Epidermal melanocyte (primary cell): ENCODE data around the gene SIRT6.
A peak's percentile ranks its signal among the peaks of the same experiment; 100 is the strongest.
"Not testable (repeated sequence)": the region's sequence is repeated elsewhere in the genome, so short reads cannot be mapped to it uniquely, and the experiment has no call there.

Source experiments
- DNase-seq: peaks from one replicate; pipeline ENCODE4 v3.0.0; 2011; ENCODE audit warnings: low spot score; ENCODE audit not compliant: insufficient read length

SIRT6 gene

DNA sequence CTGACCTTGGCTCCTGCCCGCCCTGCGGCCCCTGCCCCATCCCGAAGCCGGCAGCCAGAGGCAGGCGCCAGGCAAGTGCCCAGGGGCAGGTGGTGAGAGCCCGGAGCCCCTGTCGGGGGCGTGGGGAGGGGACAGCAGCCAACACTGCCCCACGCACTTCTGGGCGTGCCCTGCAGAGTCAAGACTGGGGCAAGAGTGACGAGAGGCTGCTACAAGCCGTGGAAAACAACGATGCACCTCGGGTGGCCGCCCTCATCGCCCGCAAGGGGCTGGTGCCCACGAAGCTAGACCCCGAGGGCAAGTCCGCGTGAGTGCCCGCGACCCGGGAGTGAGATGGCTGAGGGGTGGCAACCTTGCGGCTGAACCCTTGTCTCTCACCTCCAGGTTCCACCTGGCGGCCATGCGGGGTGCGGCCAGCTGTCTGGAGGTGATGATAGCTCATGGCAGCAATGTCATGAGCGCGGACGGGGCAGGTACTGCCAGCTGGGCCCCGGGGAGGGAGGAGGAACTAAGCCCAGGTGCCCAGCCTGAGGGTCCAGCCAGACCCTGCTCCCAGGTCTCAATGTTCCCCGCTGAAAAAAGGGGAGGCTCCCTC lies 17.4 kb upstream of the SIRT6 start:
- DNase-seq = no peak

DNA sequence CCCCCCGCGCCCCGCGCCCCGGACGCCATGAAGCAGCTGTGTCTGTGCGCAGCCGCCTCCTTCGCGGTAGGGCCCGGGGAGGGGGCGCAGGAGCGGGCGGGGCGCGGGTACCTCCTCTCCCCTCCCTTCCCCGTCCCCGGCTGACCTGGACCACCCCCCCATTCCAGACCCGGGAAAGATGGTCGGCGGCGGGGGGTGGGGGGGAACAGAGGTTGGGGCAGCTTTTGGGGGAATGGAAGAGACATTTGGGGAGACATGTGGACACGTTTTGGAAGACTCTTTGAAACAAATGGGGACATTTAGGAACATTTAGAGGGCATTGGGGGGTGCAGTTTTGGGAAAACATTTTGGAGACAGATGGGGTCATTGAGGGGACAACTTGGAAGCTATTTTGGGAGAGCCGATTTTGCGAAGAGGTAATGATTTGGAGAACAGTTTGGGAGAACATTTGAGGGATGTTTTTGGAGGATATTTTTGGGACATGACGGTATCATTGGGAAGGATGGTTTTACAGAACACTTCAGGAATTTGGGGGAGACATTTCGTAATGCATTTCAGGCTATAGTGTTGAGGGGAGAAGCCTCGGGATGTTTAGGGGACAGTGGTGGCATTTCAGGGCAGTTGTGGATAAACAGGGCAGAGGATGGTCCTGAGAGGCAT lies 16.2 kb upstream of the SIRT6 start:
- DNase-seq = no peak

DNA sequence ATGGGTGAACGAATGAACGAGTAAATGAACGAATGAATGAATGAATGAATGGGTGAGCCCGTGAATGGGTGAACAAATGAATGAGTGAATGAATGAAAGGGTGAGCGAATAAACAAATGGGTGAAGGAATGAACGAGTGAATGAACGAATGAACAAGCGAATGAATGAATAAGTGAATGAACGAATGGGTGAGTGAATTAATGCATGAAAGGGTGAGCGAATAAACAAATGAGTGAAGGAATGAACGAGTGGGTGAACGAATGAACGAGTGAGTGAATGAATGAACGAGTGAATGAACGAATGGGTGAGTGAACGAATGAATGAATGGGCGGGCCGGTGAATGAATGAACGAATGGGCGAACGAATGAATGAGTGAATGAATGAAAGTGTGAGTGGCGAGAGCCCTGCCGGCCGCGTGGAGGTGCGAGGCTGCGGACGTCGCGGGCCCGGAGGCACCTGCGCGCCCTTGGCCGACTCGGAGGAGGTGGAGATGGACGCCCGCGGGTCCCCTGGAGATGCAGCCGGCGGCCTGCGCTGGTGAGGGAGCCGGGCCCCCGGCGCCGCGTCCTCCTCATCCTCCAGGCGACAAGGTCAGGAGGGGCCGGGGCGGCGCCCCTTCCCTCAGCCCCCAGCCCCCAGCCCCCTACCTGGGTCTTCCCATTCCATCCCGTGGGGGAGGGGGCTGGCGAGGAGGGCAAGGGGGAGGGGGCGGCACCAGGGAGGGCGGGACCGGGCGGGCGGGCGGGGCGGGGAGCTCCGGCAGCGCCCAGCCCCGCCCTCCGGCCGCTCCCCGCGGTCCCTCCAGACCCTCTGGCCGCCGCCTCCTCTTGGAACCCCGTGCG lies 15.5 kb upstream of the SIRT6 start:
- DNase-seq = no peak

DNA sequence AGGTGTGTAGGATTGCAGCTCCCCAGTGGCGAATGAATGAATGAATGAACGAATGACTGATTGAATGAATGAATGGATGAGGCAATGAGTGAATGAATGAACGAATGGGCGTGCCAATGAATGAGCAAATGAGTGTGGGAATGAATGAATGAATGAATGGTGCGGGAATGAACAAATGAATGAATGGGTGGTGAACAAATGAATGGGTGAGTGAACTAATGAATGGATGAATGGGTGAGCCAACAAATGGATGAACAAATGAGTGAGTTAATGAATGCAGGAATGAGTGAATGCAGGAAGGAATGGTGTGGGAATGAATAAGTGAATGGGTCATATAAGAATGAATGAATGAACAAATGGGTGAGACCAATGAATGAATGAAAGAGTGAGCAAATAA lies 14.9 kb upstream of the SIRT6 start:
- no peak for DNase-seq

DNA sequence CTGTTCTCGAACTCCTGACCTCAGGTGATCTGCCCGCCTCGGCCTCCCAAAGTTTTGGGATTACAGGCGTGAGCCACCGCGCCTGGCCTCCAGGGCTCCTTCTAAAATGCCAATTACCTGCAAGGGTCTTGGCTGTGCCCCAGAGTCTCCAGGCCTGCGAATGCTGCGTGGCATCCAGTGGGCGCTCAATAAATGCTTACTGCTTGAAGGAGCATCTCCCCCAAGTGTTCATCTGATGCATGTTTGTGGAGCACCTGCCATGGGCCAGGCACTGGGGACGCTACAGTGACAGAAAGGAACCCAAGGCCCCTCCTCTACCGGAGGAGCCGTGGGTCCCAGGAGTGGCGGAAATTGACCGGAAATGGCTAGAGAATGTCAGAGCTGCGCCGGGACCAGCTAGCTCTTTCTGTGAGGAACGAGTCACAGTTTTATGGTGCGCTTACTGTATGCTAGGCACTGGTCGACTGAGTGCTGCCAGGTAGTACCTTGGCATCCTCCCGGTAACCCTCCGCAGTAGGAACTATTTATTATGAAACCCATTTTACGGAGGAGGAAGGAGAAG lies 14.3 kb upstream of the SIRT6 start:
- DNase-seq = no peak

DNA sequence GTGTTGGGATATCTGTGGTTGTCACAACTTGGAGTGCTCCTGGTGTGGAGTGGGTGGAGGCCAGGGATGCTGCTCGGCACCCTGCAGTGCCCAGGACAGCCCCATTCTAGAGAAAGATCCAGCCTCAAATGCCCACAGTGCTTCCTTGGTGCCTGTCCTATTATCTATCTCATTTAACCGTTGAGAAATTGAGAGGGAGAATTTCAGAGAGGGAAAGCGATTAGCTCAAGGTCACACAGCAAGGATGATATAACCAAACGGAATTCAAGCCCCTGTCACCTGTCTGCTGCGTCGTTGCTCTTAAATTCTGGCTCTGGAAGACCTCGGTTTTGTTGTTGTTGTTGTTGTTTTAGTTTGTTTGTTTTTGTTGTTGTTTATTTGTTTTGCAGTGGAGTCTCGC lies 13.6 kb upstream of the SIRT6 start:
- no peak for DNase-seq

DNA sequence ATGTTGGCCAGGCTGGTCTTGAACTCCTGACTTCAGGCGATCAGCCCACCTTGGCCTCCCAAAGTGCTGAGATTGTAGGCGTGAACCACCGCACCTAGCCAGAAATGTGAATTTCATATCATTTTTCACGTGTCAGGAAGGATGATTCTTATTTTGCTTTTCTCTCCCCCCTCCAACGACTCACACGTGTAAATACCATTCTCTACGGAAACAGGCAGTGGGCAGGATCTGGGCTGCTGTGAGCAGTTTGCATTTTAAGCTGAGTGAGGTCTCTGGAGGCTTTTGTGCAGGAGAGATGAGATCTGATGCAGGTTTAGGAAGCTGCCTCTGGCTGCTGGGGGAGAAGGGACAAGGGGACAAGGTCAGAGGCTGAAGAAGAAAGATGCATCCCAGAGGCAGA lies 12.0 kb upstream of the SIRT6 start:
- DNase-seq = no peak

DNA sequence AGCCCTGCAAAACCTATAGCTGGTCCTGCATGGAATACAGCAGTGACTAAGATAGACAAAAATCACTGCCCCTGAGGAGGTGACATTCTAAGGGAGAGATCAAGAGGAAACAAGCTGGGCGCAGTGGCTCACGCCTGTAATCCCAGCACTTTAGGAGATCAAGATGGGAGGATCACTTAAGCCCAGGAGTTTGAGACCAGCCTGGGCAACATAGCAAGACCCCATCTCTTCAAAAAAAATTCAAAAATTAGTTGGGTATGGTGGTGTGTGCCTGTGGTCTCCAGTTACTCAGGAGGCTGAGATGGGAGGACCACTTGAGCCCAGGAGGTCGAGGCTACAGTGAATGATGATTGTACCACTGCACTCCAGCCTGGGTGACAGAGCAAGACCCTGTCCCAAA lies 10.2 kb upstream of the SIRT6 start:
- not testable (repeated sequence) for DNase-seq

DNA sequence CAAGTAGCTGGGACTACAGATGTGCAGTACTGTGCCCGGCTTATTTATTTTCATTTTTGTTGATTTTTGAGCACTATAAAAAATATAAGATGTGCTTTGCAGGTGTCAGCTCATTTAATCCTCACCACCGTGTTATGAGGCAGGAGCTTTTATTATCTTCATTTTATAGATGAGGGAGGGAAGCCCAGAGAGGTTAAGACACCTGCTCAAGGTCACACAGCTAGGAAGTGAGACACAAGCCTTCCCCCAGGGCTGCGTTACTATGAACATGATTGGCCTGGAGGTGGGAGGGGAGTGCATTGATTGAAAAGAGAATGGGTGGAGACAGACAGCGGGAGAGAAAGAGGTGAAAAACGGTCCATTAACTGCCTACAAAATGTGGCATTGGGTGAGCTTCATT lies 7.3 kb upstream of the SIRT6 start:
- no peak for DNase-seq

DNA sequence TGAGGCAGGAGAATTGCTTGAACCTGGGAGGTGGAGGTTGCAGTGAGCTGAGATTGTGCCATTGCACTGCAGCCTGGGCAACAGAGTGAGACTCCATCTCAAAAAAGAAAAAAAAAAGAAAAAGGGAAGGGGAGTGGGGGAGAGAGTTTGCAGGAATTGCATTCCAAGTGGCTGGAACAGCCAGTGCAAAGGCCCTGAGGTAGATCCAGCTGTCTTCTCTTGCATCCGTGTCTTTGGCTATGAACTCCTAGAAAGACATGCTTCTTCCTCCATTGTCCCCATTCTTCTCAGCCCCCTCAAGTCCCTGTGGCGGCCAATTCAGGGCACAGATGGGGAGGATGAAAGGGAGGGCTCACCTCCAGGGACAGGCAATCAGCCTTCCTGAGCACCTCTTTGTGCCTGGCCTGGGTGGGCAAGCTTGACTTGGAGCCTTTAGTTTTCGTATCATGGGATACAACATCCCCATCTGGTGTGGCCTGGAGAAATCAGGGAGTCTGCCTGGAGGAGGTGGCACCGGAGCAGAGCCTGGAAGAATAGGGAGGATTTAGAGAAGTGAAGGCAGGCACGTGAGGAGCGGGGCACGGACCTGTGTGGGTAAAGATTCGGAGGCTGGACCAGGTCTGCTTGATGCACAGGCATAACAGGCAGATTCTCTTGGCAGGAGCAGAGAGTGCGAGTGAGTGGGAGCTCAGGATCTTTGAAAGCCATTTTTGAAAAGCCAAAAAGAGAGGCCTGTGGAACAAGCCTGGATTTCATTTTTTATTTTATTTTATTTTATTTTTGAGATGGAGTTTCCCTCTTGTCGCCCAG lies 5.2 kb upstream of the SIRT6 start:
- DNase-seq = no peak

DNA sequence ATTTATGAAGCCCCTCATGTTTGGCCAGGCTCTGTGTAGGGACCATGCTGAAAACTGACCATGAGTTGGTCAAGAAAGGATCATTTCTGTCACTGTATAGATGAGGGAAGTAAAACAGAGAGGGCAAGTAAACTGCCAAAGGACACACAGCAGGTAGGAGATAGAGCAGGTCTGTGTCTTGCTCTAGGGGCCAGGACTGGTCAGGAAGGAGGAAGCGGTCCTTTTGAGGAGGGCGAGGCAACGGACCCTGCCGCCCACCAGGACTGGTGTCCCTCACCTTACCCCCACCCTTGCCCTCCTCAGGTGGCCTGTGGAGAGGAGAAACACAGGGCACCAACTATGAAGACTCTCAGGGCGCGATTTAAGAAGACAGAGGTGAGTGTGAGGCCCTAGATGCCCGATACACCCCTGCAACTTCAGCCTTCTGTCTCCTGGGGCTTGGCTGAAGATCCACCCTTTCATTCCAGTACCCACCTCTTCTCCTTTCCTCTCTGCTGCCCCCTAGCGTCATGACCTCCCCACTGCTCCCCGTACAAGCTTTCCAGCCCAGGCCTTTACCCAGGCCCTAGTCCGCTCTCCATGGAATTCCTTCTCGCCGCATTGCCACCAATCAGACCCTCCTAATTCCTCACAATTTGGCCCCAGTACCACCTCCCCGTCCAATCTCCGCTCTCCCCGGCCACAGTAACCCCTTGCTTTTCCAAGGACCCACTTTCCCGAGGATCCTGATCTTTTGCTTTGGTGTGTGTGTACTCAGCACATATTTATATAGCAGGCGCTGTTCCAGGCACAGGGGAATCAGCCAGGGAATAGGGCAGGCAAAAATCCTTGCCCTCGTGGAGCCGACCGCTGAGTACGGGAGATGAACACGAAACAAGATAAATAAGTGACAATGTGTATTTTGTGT lies 4.0 kb upstream of the SIRT6 start:
- DNase-seq = peak; percentile 77

DNA sequence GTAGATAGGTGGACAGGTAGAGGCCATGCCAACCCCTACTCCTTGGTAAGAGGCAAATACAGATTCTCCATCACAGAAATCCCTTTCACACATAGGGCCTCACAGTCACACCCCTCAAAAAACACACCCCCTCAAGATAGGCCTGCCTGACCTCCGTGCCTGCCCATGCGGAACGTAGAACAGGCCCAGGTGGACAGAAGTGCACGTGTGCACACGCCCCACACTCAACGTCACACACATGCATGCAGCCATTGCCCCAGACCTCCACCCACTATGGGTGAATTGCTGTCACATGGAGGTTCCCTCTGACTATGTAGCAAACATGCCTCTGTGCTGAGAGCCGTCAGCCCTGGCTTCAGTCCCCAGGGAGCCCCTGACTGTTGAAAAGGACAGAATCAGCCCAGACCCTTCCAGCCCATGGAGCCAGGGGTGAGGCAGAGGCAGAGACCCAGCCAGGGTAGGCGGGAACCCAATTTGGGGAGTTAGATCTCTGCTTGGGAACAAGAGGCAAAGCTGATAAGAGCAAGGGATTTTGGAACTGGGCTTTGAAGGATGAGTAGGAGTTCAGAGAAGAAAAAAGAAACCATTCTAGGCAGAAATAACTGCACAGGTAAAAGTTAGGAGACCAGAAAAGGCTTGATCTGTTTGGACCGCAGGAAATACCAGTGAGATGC lies 3.2 kb upstream of the SIRT6 start:
- no peak for DNase-seq

DNA sequence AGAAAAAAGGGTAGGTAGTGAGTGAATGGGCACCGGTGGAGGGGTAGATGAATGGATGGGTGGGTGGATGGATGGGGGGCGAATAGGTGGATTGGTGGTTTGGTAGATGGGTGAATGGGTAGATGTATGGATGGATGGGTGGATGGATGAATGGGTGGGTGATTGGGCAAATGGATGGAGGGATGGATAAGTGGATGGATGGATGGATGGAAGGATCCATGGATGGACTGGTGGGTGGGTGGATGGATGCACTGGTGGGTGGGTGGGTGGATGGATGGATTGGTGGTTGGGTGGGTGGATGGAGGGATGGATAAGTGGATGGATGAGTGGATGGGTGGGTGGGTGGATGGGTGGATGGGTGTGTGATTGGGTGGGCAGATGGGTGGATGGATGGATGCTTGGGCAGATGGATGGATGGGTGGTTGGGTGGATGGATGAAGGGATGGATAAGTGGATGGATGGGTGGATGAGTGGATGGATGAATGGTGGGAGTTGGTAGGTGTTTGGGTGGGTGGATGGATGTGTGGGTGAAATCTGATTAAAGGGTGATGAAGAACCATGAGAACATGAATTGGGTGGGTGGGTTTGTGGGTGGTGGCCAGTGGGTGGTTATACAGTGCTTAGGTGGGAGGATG lies 2.5 kb upstream of the SIRT6 start:
- DNase-seq = no peak

DNA sequence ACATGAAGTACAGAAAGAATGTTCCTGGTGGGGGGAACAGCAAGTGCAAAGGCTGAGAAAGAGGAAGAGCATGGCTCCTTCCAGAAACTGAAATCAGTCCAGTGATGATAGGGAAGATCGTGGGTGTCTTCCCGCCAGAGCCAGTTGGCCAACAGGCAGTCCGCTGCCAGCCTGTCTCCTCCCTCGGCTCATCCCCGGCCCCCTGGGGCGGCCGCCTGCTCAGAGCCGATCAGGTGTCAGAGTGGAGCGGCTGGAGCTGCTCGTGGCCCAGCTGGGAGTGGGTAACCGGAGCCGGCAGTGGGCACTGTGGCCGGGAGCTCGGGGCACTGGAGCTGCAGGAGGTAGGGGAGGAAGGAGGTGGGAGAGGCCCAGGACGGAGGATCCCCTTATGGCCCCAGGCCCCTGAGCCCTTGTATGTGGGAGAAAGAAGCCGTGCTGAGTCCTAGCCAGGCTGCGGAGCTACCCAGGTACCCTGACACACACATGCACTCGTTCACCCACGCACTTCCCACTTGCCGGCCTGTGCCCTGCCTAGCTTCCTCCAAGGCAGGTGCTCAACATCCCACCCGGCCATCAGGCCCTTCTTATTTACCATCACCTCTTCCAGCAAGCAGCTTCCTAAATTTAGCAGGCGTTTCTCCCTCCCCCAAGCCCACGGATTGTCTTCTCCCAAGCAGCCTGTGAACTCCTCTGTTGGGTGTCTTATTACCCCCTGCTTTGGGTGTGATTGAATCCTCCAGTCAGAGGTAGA lies 1.8 kb upstream of the SIRT6 start:
- no peak for DNase-seq

DNA sequence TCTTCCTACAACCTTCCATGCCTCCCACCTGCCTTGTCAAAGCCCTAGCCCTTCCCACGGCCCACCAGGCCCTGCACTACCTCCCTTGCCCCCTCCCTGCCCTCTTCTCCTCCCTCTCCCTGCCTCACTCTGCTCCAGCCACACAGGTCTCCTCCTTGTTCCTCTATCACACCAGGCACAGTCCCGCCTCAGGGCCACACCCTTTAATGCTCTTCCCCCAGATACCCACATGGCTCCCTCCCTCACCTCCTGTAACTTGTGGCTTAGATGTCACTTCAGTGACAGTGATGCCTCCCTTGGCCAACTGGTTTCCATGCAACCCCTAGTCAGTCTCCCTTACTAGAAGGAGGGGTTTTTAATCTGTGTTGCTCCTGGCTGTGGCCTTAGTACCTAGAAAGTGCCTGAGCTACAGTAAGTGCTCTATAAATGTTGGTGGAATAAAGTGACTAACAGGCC lies 1.3 kb downstream of the SIRT6 start:
- DNase-seq = no peak

DNA sequence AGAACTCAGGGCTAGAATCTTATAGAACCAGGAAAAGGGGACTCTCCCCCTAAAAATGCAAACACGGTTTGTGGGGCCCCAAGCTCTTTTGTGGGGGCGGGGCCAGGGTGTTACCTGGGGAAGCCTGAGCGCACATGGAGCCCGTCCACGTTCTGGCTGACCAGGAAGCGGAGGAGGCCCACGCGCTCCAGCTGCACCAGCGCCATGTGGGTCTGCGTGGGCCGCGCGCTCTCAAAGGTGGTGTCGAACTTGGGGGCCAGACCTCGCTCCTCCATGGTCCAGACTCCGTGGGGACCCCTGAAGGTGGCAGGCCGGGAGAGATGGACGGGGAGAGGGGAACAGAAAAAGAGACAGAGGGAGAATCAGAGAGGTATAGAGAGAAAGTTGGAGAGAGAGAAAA lies 3.4 kb downstream of the SIRT6 start:
- no peak for DNase-seq

DNA sequence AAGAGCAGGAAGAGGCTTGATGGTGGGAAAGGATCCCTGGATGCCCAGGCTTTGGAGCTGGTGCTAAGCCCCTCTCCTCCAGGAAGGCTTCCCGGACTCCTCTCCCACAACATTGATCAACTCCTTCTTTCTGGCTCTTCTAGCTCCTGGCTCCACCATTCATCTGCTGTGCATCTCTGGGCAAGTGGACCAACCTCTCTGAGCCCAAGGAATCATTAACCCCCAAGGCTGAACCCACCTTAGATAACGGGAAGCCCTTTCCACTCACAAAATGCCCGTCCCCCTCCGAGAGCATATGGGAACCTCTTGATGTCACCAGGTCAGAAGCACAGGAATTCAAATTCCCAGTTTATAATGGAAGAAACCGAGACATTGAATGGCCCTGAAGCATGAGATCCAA lies 5.2 kb downstream of the SIRT6 start:
- DNase-seq = no peak

DNA sequence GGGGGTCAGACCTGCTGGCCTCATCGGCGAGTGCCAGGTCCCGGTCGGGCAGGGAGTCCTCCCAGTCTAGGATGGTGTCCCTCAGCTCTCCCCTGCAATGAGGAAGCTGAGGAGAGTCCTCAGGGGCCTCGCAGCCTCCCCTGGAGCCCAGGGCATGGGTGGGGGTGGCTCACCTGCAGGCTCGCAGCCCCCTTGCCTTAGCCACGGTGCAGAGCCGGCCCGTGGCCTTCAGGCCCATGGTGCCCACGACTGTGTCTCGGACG lies 6.8 kb downstream of the SIRT6 start:
- DNase-seq = no peak
